Erythroblast (primary cell): ENCODE data around the gene SHISAL2A.

Experiments
- GATA1 ChIP-seq: IDR thresholded peaks from 2 replicates; pipeline ENCODE4 v1.6.1; 2011; ENCODE audit warnings: low read depth, mild to moderate bottlenecking, control low read depth, low read length, moderate library complexity
- POLR2A ChIP-seq: IDR thresholded peaks from 2 replicates; pipeline ENCODE4 v1.6.1; 2011; ENCODE audit warnings: mild to moderate bottlenecking, low read length

DNA sequence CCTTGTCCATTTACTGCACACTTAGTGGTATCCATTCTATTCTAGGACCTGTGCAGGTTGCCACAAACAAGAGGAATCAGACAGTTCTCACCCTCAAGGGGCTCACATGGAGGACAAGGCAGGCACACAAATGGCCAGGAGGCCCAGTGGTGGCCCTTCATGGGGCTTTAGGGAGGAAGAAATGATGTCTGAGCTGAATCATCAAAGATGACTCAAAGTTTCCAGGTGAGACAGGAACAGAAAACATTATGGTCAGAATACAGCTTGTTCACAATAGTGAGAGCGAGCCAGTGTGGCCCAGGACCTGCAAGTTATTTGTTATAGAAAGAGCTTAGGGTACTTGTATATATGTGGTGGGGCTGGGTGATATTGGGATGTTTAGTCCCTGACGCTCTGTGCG lies 26.4 kb downstream of the SHISAL2A start:
- no peak for TF ChIP-seq POLR2A
- no peak for TF ChIP-seq GATA1
